GM23338 (cell line): ENCODE results near the gene WASL.

Experiments used
- JUNB ChIP-seq: IDR thresholded peaks from one replicate; pipeline ENCODE4 v1.6.1; 2016; ENCODE audit warnings: antibody characterized with exemption; ENCODE audit not compliant: unreplicated experiment
- POLR2AphosphoS5 ChIP-seq: IDR thresholded peaks from 2 replicates; pipeline ENCODE4 v1.6.1; 2016; ENCODE audit warnings: antibody characterized with exemption, low read depth
- ZNF114 ChIP-seq: fragments of 250-450 bp; sonication (Bioruptor Pico); IDR thresholded peaks from 2 replicates; pipeline ENCODE4 v1.5.0; 2020; ENCODE audit warnings: mild to moderate bottlenecking, moderate library complexity
- TF ChIP-seq, protein P1 (sequence below), 2 experiments: fragments of 200-600 bp in 1 of 2; sonication (generic) in 1 of 2; conservative IDR thresholded peaks; 2 replicates each; pipeline versions ENCODE4 v1.5.1 to v1.6.1; 2016 to 2017; ENCODE audit warnings: antibody characterized with exemption in 2 of 2, low read depth in 2 of 2, mild to moderate bottlenecking in 2 of 2, moderate library complexity in 1 of 2

DNA sequence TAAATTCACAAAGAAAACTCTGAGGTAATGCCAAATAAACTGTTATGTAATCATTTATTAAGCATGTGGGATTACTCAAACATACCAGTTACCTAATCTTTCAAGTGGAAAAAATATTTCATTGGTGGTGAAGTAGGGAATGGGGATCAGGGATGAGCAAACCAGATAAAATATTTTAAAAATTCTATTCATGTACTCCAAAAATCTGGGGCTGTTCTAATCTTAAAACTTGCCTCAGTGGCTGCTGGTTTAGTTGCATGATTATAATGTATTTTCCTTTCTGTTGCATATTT, 73.7 kb downstream of the WASL start:
- TF ChIP-seq ZNF114 (CRISPR knock-in tag), result no peak
- TF ChIP-seq, protein P1, sequence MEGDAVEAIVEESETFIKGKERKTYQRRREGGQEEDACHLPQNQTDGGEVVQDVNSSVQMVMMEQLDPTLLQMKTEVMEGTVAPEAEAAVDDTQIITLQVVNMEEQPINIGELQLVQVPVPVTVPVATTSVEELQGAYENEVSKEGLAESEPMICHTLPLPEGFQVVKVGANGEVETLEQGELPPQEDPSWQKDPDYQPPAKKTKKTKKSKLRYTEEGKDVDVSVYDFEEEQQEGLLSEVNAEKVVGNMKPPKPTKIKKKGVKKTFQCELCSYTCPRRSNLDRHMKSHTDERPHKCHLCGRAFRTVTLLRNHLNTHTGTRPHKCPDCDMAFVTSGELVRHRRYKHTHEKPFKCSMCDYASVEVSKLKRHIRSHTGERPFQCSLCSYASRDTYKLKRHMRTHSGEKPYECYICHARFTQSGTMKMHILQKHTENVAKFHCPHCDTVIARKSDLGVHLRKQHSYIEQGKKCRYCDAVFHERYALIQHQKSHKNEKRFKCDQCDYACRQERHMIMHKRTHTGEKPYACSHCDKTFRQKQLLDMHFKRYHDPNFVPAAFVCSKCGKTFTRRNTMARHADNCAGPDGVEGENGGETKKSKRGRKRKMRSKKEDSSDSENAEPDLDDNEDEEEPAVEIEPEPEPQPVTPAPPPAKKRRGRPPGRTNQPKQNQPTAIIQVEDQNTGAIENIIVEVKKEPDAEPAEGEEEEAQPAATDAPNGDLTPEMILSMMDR (conservative IDR thresholded peaks at IDR 0.05; ENCODE audit: low read depth in 2 of 2), result no peak
- no peak for TF ChIP-seq POLR2AphosphoS5
- no peak for TF ChIP-seq JUNB
